CD14-positive monocyte (primary cell): ENCODE data around the gene ARID1B. TPM values are rescaled to one million over a fixed set of nuclear protein-coding genes. Genes with fewer than 3 reads are reported as not detected.

ENCODE experiments used
- DNase-seq, 3 donors: peaks; one replicate each; pipeline ENCODE4 v3.0.0-alpha.2; 2011 to 2022
- H2AFZ ChIP-seq: 2 replicates; pipeline ENCODE4 v1.6.0; 2012; ENCODE audit warnings: mild to moderate bottlenecking, low read depth, low read length, inconsistent platforms; ENCODE audit not compliant: insufficient read depth, poor library complexity, severe bottlenecking
- H3K27ac ChIP-seq, 2 donors: 1 replicate in 1 of 2; 2 replicates in 1 of 2; pipeline ENCODE4 v1.5.1; 2012 to 2013; ENCODE audit warnings: low read length in 2 of 2, control low read depth in 1 of 2, inconsistent platforms in 1 of 2, low read depth in 1 of 2, mild to moderate bottlenecking in 1 of 2
- H3K27me3 ChIP-seq, 2 donors: one replicate each; pipeline versions ENCODE4 v1.6.0 to v1.6.1; 2011 to 2013; ENCODE audit warnings: low read length in 2 of 2; ENCODE audit not compliant: control insufficient read depth in 2 of 2, insufficient read depth in 2 of 2
- H3K36me3 ChIP-seq, 2 donors: replicated peaks in 1 of 2; 1 replicate in 1 of 2; 2 replicates in 1 of 2; pipeline versions ENCODE4 v1.5.1 to v1.6.1; 2012 to 2013; ENCODE audit warnings: low read length in 2 of 2, control low read depth in 1 of 2, inconsistent platforms in 1 of 2, mild to moderate bottlenecking in 1 of 2; ENCODE audit not compliant: insufficient read depth in 2 of 2, control insufficient read depth in 1 of 2
- H3K4me1 ChIP-seq, 2 donors: 1 replicate in 1 of 2; 2 replicates in 1 of 2; pipeline versions ENCODE4 v1.5.1 to v1.6.1; 2012 to 2013; ENCODE audit warnings: low read length in 2 of 2, control low read depth in 1 of 2, inconsistent platforms in 1 of 2, mild to moderate bottlenecking in 1 of 2, moderate library complexity in 1 of 2; ENCODE audit not compliant: insufficient read depth in 2 of 2, control insufficient read depth in 1 of 2
- H3K4me2 ChIP-seq: replicated peaks from 2 replicates; pipeline ENCODE3; 2012; ENCODE audit warnings: low read length, moderate library complexity, mild to moderate bottlenecking; ENCODE audit not compliant: poor library complexity, severe bottlenecking; ENCODE audit errors: extremely low read depth
- H3K4me3 ChIP-seq, 3 experiments: fragments of 200-600 bp in 1 of 3; sonication (generic) in 1 of 3; replicated peaks in 1 of 3; 1 replicate in 2 of 3; 2 replicates in 1 of 3; pipeline ENCODE4 v1.5.1; 2011 to 2013; ENCODE audit warnings: low read length in 3 of 3, mild to moderate bottlenecking in 3 of 3, control low read depth in 2 of 3, low read depth in 2 of 3, inconsistent platforms in 1 of 3, moderate library complexity in 1 of 3
- H3K79me2 ChIP-seq: 2 replicates; pipeline ENCODE4 v1.6.0; 2012; ENCODE audit warnings: mild to moderate bottlenecking, control low read depth, inconsistent platforms, low read length, moderate library complexity; ENCODE audit not compliant: insufficient read depth
- H3K9ac ChIP-seq: 2 replicates; pipeline ENCODE4 v1.6.0; 2017; ENCODE audit warnings: low read length, mild to moderate bottlenecking; ENCODE audit not compliant: insufficient read depth, poor library complexity, severe bottlenecking
- H3K9me3 ChIP-seq, 2 donors: replicated peaks in 1 of 2; 1 replicate in 1 of 2; 2 replicates in 1 of 2; pipeline versions ENCODE4 v1.5.1 to v1.6.1; 2012 to 2013; ENCODE audit warnings: low read length in 2 of 2, control low read depth in 1 of 2; ENCODE audit not compliant: control insufficient read depth in 1 of 2, insufficient read depth in 1 of 2
- H4K20me1 ChIP-seq: 2 replicates; pipeline ENCODE4 v1.6.0; 2012; ENCODE audit warnings: mild to moderate bottlenecking, low read length, control low read depth, moderate library complexity; ENCODE audit not compliant: insufficient read depth
- H3K27ac Mint-ChIP-seq, 7 donors: one replicate each; pipeline ENCODE4 v1.8.0; 2020; ENCODE audit warnings: mild to moderate bottlenecking in 7 of 7, mixed read lengths in 7 of 7, moderate library complexity in 6 of 7, inconsistent platforms in 2 of 7
- H3K27me3 Mint-ChIP-seq, 3 donors: one replicate each; pipeline ENCODE4 v1.8.0; 2021 to 2022; ENCODE audit warnings: low read depth in 3 of 3, mild to moderate bottlenecking in 3 of 3, mixed read lengths in 3 of 3, moderate library complexity in 3 of 3, inconsistent platforms in 1 of 3
- H3K36me3 Mint-ChIP-seq, 2 donors: one replicate each; pipeline ENCODE4 v1.8.0; 2020; ENCODE audit warnings: mixed read lengths in 2 of 2, inconsistent platforms in 1 of 2, mild to moderate bottlenecking in 1 of 2
- H3K4me1 Mint-ChIP-seq: one replicate; pipeline ENCODE4 v1.8.0; 2020; ENCODE audit warnings: mild to moderate bottlenecking, mixed read lengths
- H3K4me3 Mint-ChIP-seq, 2 donors: one replicate each; pipeline ENCODE4 v1.8.0; 2020; ENCODE audit warnings: mild to moderate bottlenecking in 2 of 2, mixed read lengths in 2 of 2, moderate library complexity in 1 of 2
- H3K9me3 Mint-ChIP-seq, 7 donors: one replicate each; pipeline ENCODE4 v1.8.0; 2020 to 2022; ENCODE audit warnings: mixed read lengths in 7 of 7, mild to moderate bottlenecking in 6 of 7, moderate library complexity in 6 of 7, inconsistent platforms in 2 of 7
- CTCF ChIP-seq: fragments of 200-600 bp; IDR thresholded peaks from one replicate; pipeline ENCODE4 v1.8.0; 2022; ENCODE audit warnings: antibody characterized with exemption, mild to moderate bottlenecking
- WGBS: methylation state at CpG from one replicate; pipeline ENCODE4 v1.1.5; 2013; ENCODE audit warnings: missing lambda C conversion rate; ENCODE audit not compliant: insufficient coverage; 5-methylcytosine and 5-hydroxymethylcytosine counted together
- intact Hi-C, 2 donors: fragments of 100-400 bp; cut with micrococcal nuclease; formaldehyde crosslinking; loops; one replicate each; pipeline versions ENCODE4 v1.15.0 to v1.15.1; 2023
- polyA plus RNA-seq, 3 donors: library from polyadenylated mRNA; depleted of rRNA in 1 of 3; unstranded in 2 of 3; stranded (reverse) in 1 of 3; fragments of 300-500 nt in 2 of 3; fragments of >200 nt in 1 of 3; fragmentation: Illumina TruSeq in 2 of 3; gene quantifications; 1 replicate in 2 of 3; 2 replicates in 1 of 3; pipeline ENCODE4 v1.2.3, GENCODE V29; 2012 to 2021

Gene ARID1B
- polyA plus RNA-seq, 3 donors: 3.2 to 22.1 (median 3.8) TPM

GRCh38 chr6:156773476-156773875 lies 3.7 kb upstream of the ARID1B start:
- Histone ChIP-seq H3K36me3 (no peaks in the 10 kb centered on the region), H3K9ac (no peak overlapping the region), H3K9me3 (no peaks in the 10 kb centered on the region), H3K27me3 (peaks cover 17 to 18% of the 10 kb centered on the region in 2 donors), H3K4me2 (no peak overlapping the region), H3K27ac (no peak overlapping the region), H3K79me2 (peaks cover 12% of the 10 kb centered on the region), H3K4me3 (no peak overlapping the region), H4K20me1 (no peaks in the 10 kb centered on the region), H2AFZ (no peak overlapping the region), H3K4me1 (peaks cover 9 to 21% of the 10 kb centered on the region in 2 donors)
- peaks cover 0 to 3% (median 0%) of the 10 kb centered on the region in 7 donors for H3K9me3 Mint-ChIP-seq
- WGBS: 95% methylated on average over 3 of the region's 5 CpGs
- intact Hi-C loops: loop anchor here in 1 of 2 donors (10.0 kb wide), 1 partner anchor 49 kb away; no protein-coding TSS in a partner anchor
- H3K4me3 Mint-ChIP-seq: no peak overlapping the region
- H3K27me3 Mint-ChIP-seq: peaks cover 20 to 29% (median 27%) of the 10 kb centered on the region in 3 donors
- H3K27ac Mint-ChIP-seq: no peak overlapping the region
- no peak for TF ChIP-seq CTCF
- no peak for DNase-seq
- peaks cover 20% of the 10 kb centered on the region for H3K4me1 Mint-ChIP-seq
- no peaks in the 10 kb centered on the region for H3K36me3 Mint-ChIP-seq

DNA sequence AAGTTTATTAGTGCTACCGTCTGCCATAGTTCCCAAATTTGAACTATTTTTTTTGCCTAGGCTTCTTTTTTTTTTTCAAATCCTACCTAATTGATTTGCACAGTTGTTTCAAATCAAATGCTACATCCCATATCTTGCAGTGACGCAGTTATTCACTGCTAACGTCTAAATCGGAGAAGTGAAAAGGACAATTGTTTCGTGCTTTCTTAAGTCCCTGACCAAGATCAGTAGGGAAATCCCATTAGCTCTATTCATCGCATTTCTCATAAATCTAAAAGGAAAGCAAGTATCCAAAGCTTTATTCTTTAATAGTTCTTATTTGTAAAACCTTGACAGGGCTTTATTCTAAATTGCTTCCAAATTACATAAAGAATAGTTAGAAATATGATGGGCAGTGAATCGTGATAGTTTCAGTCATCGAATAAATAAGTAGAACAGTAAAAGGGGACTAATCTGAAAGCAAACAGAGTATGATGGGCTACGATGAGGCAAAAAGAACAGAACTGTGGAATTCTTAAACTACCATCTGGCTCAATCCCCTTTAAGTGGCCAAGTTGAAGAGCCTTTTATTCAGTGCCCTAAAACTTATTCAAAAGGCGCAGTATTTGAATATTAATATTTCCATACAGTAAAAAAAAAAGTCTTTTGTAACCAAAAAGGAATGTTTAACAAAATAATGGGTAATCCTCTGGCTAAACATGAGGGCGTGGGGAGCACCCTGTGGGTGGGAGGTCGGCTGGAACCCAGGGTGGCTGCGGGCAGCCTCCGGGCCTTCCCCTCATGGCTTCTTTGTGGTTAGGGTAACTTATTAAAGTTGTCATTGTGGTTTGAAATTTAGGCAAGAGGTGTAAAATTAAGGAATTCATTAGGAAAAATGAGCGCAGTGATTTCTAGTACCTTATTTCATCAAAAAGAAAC lies 3.0 kb upstream of the ARID1B start:
- Histone ChIP-seq H3K9ac (no peak overlapping the region), H3K36me3 (no peaks in the 10 kb centered on the region), H3K4me2 (no peak overlapping the region), H3K4me1 (peaks cover 9 to 21% of the 10 kb centered on the region in 2 donors), H4K20me1 (no peaks in the 10 kb centered on the region), H3K27ac (no peak overlapping the region), H3K4me3 (no peak overlapping the region), H3K9me3 (no peaks in the 10 kb centered on the region), H3K79me2 (peaks cover 15% of the 10 kb centered on the region), H2AFZ (no peak overlapping the region), H3K27me3 (peaks cover 17 to 18% of the 10 kb centered on the region in 2 donors)
- peaks cover 20 to 27% (median 27%) of the 10 kb centered on the region in 3 donors for H3K27me3 Mint-ChIP-seq
- 49% methylated on average over 7 of the region's 15 CpGs for WGBS
- H3K9me3 Mint-ChIP-seq: peaks cover 0 to 3% (median 0%) of the 10 kb centered on the region in 7 donors
- H3K36me3 Mint-ChIP-seq: no peaks in the 10 kb centered on the region
- TF ChIP-seq CTCF: no peak
- H3K4me1 Mint-ChIP-seq: peaks cover 20% of the 10 kb centered on the region
- intact Hi-C loops: loop anchor here in 1 of 2 donors (10.0 kb wide), 1 partner anchor 49 kb away; no protein-coding TSS in a partner anchor
- peak overlapping the region in 1 of 2 donors; percentile 54 for H3K4me3 Mint-ChIP-seq
- DNase-seq: no peak
- H3K27ac Mint-ChIP-seq: no peak overlapping the region
